ENCODE results near the gene KCNH5. TPM values are rescaled to one million over a fixed set of nuclear protein-coding genes. Genes with fewer than 3 reads are reported as not detected.

The KCNH5 gene
- total RNA-seq, 1 donor from 2014 or later: not detected

DNA sequence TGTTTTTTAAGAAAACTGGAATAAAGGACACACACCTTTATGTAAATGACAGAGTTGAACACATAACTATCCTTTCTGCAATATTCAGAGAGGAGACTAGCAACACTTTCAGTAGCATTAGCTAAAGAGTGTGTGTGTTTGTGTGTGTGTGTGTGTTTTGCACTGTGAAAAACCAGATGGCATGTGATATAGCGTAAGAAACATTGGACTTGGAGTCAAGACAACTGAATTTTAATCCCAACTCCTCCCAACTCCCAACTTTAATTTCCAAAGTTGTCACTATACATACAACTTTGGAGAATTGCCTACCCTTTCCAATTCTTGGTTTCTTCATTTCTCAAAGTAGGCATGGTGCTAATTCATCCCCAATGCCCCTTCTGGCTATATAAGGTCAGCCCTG, 347.8 kb downstream of the KCNH5 start:
- DNase-seq (ENCODE audit: low spot score) (no peak), ATAC-seq (no peak)
- intact Hi-C loops (cut with DNase I): no loop called here

DNA sequence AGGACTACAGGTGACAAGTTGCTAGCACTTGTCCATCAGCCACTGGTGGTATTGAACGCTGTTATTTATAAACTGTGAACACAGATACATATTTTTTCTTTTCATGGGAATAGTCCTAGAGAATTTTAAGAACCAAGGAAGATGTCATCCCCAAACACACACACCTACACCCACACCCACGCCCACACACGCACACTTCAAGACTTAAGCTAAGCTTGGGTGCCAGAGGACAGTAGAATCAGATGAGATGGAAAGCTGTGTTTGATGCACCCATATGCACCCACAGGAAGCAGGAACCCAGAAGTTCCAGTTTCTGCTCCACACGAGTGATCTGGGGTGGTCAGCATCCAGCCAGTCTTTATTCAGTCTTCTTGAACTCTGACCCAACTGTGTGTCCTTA, 348.3 kb downstream of the KCNH5 start:
- intact Hi-C loops (cut with DNase I): no loop called here
- DNase-seq (ENCODE audit: low spot score) (no peak), ATAC-seq (no peak)

DNA sequence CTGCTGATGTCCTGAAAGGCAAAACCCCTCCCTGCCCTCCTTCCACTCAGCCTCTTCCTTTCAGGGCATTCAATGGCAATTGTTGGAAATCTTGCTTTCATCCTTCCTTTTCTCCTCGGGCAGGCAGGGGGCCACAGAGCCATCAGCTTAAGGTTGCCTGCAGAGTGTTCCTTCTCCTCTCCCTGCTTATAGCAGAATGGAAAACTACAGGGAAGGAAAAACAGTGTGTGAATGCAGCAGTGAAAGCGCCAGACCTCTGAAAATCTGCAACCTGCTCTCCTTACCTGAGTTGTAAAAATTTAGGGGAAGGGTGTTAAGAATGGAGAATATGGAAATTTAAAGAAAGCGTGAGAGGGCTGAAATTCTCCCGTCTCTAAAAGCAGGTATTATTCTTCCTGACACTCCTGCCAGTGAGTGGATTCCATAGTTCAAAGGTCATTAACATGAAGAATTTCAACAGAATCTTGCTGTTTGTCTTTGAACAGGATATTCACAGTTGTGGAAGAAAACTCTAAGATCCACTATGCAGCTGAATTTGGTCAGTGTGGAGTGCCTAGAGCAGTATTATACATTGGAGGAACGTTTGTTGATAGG, 348.8 kb downstream of the KCNH5 start:
- ATAC-seq (no peak), DNase-seq (ENCODE audit: low spot score) (no peak)
- intact Hi-C loops (cut with DNase I): no loop called here

DNA sequence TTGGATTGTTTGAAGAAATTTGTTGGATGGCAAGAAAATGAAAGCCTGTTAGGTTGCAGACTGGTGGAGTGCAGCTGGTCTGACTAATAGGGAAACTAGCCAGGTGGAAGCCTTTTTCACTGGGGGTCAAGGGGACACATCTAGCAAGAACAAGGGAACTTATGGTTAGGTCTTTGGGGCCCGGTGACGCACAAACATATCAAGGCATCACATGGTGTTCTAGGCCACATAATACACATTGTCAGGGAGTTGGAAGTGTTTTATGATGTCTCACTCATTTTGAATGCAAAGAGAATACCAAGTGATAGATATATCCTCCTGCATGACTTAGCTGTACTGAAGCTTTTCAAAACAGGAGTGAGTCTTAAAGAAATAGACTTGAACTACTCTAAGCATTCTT, 351.2 kb downstream of the KCNH5 start:
- intact Hi-C loops (cut with DNase I): no loop called here
- no peak for ATAC-seq
- DNase-seq (ENCODE audit: low spot score): no peak

DNA sequence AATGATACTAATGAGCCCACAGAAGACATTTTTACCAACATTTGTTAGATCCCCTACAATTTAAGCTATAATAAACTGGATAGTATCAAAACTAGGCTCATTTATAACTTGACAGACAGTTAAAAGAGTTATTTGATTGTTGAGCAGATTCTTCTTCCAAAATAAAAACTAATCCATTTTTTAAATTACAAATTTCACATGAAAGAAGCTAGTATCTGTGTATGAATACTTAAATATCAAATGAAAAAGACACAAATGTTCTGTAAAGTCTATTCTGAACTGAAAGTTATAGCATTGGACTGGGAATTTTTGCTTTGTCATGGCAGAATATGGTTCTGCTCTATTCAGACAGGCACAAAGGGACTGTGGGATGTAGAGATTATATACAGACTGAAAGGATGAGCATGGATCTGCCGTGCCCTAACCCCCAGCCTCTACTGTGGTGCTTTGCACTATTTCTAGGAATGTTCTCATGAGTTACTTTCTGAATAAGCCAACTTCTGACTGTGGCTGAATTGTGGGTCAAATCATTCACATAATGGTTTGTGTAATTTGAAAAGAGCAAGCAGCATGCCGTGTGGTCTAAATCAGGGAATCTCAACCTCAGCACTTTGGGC, 352.7 kb downstream of the KCNH5 start:
- ATAC-seq (no peak), DNase-seq (ENCODE audit: low spot score) (no peak)
- intact Hi-C loops (cut with DNase I): no loop called here

DNA sequence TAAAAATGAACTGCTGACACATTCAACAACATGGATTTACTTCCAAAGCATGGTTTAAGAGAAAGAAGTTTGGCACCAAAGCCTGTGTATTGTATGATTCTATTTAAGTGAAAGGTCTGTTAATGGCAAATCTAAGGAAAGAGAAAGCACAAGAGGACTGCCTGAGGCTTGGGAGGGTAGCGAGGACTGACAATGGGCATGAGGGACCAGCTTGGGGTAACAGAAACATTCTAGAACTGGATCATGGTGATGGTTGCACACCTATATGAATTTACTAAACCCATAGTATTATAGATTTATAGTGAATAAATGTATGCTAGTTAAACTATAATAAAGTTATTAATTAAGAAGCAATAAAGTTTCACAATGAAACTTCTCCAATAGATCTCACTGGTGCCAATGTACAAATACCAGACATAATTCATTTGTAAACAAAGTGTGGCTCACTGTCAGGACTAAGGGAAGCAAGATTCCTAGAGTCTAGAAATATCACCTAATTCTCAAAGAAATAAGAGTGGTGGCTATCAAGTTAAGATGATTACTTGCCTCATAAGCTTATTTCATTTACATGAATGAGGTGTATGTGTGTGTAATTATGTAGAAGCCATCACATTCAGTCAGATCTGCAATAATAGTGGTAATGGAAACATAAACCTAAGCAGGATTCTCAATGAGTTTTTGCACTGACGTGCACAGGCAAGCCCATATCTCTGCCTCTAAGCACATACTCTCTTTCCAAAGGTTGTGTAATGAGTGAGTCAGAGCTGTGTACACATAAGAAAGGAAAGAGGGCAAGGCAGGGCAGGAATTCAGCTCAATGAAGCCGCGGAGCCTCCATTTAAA, 353.4 kb downstream of the KCNH5 start:
- DNase-seq (ENCODE audit: low spot score) (no peak), ATAC-seq (peak; percentile 86)
- intact Hi-C loops (cut with DNase I): no loop called here

DNA sequence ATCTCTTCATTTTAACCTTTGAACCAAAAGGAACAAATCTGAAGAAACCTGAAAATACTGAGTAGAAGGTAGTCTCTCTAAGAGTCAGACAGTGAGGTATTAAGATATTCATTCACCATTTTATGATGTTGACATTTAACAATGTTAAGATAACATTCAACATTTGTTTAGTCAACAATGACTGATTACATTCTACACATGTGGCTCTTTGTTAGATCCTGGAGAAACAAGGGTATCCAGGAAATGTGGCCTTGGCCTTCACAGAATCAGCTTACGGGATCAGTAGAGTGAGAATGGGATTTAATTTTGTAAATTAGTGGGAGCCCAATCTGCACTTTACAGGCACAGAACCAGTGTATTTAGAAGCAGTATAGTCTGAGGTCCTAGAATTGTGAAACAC, 355.5 kb downstream of the KCNH5 start:
- no peak for DNase-seq (ENCODE audit: low spot score)
- intact Hi-C loops (cut with DNase I): no loop called here

DNA sequence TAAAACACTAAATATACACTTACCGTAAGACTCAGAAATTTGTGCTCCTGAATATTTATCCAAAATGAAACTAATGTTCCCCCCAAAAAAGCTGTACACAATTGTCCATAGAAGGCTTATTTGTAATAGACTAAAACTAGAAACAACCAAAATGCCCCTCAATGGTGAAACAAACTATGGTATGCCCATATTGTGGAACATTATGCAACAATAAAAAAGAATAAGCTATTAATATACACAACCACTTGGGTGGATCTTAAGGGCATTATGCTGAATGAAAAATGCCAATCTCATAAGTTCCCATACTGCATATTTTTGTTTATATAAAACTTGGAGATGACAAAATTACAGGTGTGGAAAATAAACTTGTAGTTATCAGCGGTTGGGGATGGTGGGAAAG, 357.4 kb downstream of the KCNH5 start:
- intact Hi-C loops (cut with DNase I): no loop called here
- DNase-seq (ENCODE audit: low spot score) (no peak), ATAC-seq (no peak)

More for the DNA sequence above, 355.5 kb downstream of the KCNH5 start:
- ATAC-seq: no peak

DNA sequence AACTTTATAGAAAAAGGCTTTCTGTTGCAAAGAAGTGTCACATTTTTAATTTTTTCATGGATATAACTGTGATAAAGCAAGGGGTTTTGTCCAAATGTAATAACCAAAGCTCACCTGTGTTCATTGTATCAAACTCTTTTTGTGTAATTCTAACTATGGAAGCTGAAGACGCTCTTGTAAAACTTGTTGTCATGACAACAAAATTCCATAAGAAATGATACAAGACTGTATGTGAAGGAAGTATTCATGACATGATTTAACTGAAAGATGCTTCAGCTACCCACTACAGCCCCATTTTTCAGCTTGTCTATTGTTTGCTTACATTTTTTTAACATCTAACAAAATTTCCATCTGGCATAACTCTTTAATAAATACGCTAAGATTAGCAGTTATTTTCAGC, 360.9 kb downstream of the KCNH5 start:
- intact Hi-C loops (cut with DNase I): no loop called here
- no peak for ATAC-seq

DNA sequence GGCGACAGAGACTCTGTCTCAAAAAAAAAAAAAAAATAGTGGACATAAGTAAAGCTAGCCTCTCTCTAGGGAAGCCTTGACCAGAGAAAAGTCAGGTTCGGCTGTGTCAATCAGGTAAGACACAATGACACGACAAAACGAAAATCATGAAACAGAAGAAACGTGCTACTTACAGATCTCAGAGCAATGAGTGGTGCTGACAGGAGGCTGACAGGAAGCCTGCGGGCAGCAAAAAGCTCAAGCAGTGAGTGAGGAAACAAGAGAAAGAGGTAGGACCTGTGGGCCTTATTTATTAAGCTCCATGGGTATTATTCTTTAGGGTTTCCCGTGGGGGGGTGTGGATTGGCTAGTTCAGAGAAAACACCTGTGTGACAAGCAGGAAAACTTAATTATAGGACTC, 363.1 kb downstream of the KCNH5 start:
- no peak for DNase-seq (ENCODE audit: low spot score)
- ATAC-seq: no peak
- intact Hi-C loops (cut with DNase I): no loop called here

More for the DNA sequence above, 360.9 kb downstream of the KCNH5 start:
- DNase-seq (ENCODE audit: low spot score): no peak

DNA sequence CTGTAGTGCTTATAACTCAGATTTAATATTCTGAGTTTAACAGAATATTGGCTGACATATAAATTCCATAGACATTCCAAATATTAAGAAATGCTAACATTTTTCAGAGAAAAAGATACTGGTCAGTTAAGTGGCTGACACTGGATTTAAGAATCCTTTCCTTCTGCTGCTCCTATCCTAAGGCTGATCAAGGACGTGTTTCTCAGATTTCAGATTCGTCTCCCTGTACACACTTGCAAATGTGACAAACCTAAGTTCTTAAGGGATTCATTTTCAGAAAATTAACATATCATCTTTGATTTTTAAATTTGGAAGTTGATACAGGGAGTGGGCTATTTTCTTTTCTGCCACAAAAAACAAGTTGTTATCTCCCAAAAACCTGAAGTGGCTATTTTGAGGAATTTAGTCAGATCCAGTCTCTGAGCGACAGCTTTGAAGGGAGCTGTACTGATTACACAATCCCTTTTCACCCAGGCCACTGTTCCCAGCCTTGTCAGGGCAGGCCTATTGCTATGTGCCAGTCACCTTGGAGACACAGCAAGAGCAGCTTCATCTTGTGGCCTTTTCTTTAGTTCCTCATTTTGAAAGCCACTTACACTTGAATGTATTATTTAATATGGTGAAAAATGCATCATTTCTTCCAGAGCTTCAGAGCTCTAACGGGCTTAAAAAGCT, 370.6 kb downstream of the KCNH5 start:
- intact Hi-C loops (cut with DNase I): no loop called here
- no peak for DNase-seq (ENCODE audit: low spot score)
- ATAC-seq: no peak

DNA sequence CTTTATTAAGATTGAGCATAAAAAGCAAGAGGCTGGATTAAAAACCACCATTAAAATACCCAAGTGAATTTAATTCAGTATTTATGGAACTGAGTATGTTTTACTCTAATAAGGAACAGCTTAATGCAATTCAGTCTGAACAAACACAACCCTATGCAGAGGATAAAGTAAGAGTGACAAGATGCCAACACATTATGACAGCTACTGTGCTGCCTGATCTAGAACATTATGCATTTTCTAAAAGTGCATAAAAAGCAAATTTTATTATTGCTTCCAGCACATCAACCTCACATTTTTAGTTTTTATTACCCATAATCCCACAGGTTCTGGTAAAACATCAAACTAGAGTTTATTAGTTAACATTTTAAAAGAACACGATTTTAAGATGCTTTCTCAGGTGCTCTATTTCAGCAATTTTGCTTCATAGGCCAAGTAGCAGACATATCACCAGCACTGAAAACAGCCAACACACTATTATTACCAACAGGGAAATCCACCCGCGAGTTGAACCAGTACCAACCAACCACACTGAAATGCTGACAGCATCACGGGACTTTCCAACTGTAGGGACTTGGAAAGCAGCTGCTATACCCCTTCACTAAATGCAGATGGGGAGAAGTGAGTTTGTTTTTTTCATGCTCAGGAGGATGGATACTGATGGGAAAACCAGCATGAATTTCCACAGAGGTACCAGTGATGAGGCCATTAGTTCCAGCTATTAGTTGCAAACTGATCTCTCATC, 372.1 kb downstream of the KCNH5 start:
- intact Hi-C loops (cut with DNase I): no loop called here
- DNase-seq (ENCODE audit: low spot score) (no peak), ATAC-seq (no peak)

DNA sequence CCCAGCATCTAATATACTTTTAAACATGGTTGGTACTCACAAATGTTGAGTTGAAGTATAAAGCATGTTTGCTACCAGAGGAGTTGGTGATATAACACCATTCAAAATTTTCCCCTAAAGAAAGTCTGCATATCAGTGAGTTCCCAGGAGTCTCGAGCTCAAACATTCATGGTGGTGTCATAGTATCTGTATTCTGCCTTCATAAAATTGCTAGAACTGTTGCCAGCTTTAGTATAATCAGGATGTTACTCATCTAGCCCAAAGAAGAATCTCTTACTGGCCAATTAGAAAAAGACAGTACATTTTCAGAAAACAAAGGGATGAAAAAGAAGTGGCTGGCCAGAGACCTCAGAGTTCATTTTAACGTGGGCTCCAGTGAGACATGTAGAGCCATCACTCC, 374.7 kb downstream of the KCNH5 start:
- ATAC-seq: no peak
- DNase-seq (ENCODE audit: low spot score): no peak
- intact Hi-C loops (cut with DNase I): no loop called here

DNA sequence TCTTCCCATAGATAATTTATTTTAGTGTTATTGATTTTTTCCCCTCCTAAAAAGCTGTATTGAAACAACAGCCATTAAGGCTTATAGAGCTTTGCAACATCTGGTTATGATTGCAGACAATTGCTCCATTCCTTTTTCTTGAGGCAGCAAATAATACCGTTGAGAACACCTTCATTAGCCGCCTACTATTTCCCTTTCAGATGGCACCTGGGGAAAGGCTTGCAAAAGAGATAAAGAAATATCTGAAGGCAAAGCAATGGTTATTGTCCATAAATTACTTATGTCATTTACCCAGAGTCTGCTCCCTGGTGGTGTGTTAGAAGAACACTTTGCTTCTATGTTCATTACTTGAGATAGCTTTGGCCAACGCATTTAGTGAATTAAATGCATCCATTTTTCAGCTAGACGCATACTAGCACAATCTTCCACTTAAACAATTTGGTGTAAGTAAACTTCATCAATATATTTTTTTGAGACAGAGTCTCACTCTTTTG, 377.8 kb downstream of the KCNH5 start:
- intact Hi-C loops (cut with DNase I): no loop called here
- ATAC-seq (no peak), DNase-seq (ENCODE audit: low spot score) (no peak)

DNA sequence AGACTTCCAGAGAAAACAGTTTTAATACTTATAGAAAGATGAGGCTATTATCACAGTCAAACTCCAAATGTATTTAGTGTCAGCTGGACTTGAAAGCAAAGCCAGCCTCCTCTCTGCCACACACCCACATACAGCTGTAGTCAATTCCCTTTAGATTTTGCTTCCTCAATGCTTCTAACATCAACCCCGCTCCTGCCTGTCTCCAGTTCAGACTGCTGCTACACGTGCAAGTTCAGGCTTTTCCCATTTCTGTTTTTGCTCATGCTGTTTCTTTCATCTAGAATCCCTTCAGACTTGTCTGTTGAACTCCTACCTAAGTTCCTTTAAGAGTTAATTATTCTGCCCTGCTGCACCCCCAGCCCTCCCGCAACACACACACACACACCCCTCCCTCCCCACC, 380.0 kb downstream of the KCNH5 start:
- intact Hi-C loops (cut with DNase I): no loop called here
- no peak for DNase-seq (ENCODE audit: low spot score)
- ATAC-seq: no peak

DNA sequence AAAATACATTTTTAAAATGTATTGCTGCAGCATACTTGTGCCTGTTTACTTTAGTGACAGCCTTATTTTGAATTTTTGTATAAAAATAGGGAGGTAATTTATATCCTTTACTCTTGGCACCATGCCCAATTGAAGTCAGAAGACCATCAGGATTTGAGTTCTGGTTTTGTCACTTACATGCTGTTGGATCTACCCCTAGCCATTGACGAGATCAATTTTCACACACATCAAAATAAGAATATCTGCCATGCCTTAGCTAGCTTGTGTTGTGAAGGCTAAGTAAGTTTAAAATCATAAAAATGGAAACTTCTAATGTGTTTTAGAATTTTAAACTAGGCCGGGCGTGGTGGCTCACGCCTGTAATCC, 381.8 kb downstream of the KCNH5 start:
- ATAC-seq: no peak
- intact Hi-C loops (cut with DNase I): no loop called here
- no peak for DNase-seq (ENCODE audit: low spot score)

DNA sequence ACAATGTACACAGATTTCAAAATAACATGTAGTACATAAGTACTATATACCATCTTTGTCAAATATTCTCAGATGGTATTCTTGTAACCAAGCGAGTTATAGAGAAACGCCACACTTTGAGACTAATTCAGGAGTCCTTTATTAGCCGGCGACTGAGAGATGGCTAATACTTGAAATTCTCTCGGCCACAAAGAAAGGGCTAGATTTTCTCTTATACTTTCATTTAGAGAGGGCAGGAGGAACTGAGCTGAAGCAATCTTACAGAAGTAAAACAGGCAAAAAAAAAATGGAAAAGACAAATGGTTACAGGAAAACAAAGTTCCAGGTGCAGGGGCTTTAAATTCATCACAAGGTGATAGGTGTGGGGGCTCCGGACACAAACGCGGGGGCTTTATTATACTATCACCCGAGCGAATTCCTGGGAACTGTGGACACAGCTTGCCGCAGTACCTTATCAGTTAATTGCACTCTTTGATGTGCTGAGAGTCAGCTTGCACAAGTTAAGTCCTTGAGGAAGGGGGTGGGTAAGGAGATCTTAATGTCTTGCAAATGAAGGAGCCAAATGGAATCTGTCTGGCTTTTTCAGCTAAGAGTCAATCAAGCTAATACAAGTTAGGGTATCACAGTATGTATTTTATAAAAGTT, 382.3 kb downstream of the KCNH5 start:
- intact Hi-C loops (cut with DNase I): no loop called here
- no peak for ATAC-seq

DNA sequence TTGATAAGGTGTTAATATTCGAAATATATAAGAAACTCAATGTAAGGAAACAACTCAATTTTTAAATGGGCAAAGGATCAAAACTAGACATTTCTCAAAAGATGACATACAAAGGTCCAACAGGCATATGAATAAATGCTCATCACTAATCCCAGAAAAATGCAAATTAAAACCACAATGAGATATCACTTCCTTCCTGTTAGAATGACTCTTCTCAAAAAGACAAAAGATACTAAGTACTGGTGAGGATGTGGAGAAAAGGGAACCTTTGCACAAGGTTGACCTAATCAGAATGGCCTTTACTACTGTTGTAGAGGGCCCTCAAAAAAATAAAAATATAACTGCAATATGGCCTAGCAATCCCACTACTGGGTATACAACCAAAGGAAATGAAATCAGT, 383.4 kb downstream of the KCNH5 start:
- no peak for ATAC-seq
- intact Hi-C loops (cut with DNase I): no loop called here
- no peak for DNase-seq (ENCODE audit: low spot score)

More for the DNA sequence above, 382.3 kb downstream of the KCNH5 start:
- DNase-seq (ENCODE audit: low spot score): no peak

DNA sequence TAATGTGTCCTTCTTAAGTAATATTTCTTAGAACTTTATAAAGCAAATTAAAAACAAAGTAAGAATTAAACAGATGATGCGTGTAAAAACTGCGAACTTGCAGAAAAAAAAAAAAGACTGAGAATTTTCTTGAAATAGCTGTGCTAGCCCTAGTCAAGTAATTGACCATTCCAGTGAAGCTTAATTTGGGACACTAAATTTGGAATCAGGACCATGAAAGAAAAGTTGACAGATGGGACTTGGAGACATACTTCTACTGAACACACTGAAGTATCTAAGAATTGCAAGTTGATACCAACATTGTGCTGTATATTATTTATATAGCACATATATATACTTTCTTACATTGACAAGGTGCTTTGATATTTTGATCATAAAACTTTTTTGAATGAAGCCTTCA, 386.6 kb downstream of the KCNH5 start:
- intact Hi-C loops (cut with DNase I): no loop called here

More for the DNA sequence above, 386.6 kb downstream of the KCNH5 start:
- DNase-seq (ENCODE audit: low spot score) (no peak), ATAC-seq (no peak)

All from sciatic nerve (tissue), 2 donors.